ENCODE results near the gene KRT36. TPM values are rescaled to one million over a fixed set of nuclear protein-coding genes. Genes with fewer than 3 reads are reported as not detected.

The KRT36 gene
- polyA plus RNA-seq, 6 donors from 2014 or later: not detected

- Mint-ChIP-seq H3K4me1 (no peaks in the 10 kb centered on the region), H3K9me3 (peaks cover 0 to 28% (median 6%) of the 10 kb centered on the region in 7 donors), H3K27ac (no peak overlapping the region), H3K27me3 (peaks cover 21 to 52% (median 30%) of the 10 kb centered on the region in 3 donors), H3K4me3 (no peak overlapping the region), H3K36me3 (peaks cover 0 to 8% of the 10 kb centered on the region in 2 donors)
- DNase-seq: no peak
- no peak for ATAC-seq (ENCODE audit: low read depth in 2 of 2)
These were observed 22.1 kb downstream of the KRT36 start for GRCh38 chr17:41467561-41467960.

GRCh38 chr17:41466988-41467387 is 22.7 kb downstream of the KRT36 start, which contains the start of gene KRT32:
KRT32 (minus strand) TSS chr17:41467386; CDS start chr17:41467325, 61 bp downstream.
- no peak within 1 kb of the TSS for H3K27ac Mint-ChIP-seq
- no peak for ATAC-seq (ENCODE audit: low read depth in 2 of 2)

GRCh38 chr17:41464682-41465081 is 25.0 kb downstream of the KRT36 start:
- Mint-ChIP-seq H3K4me1 (no peaks in the 10 kb centered on the region), H3K27me3 (peaks cover 17 to 62% (median 55%) of the 10 kb centered on the region in 3 donors), H3K27ac (no peak overlapping the region), H3K9me3 (peaks cover 0 to 16% (median 5%) of the 10 kb centered on the region in 7 donors), H3K36me3 (peaks cover 0 to 8% of the 10 kb centered on the region in 2 donors), H3K4me3 (no peak overlapping the region)
- DNase-seq (no peak), ATAC-seq (ENCODE audit: low read depth in 2 of 2) (no peak)

More at GRCh38 chr17:41466988-41467387, 22.7 kb downstream of the KRT36 start, which contains the start of gene KRT32:
- Mint-ChIP-seq H3K9me3 (peaks cover 0 to 26% (median 6%) of the 10 kb centered on the region in 7 donors), H3K4me1 (no peaks in the 10 kb centered on the region), H3K4me3 (no peak within 1 kb of the TSS), H3K27me3 (peaks cover 21 to 53% (median 35%) of the 10 kb centered on the region in 3 donors), H3K36me3 (peaks cover 0 to 8% of the 10 kb centered on the region in 2 donors)
- DNase-seq: no peak

GRCh38 chr17:41464173-41464572 is 25.5 kb downstream of the KRT36 start:
- Mint-ChIP-seq H3K4me1 (no peaks in the 10 kb centered on the region), H3K27me3 (peaks cover 13 to 62% (median 58%) of the 10 kb centered on the region in 3 donors), H3K36me3 (peaks cover 0 to 8% of the 10 kb centered on the region in 2 donors), H3K4me3 (no peak overlapping the region), H3K27ac (no peak overlapping the region), H3K9me3 (peaks cover 0 to 16% (median 5%) of the 10 kb centered on the region in 7 donors)
- no peak for DNase-seq
- no peak for ATAC-seq (ENCODE audit: low read depth in 2 of 2)

GRCh38 chr17:41463746-41464145 is 26.0 kb downstream of the KRT36 start:
- DNase-seq (no peak), ATAC-seq (ENCODE audit: low read depth in 2 of 2) (no peak)
- Mint-ChIP-seq H3K27me3 (peaks cover 14 to 61% (median 58%) of the 10 kb centered on the region in 3 donors), H3K9me3 (peaks cover 0 to 13% (median 5%) of the 10 kb centered on the region in 7 donors), H3K4me3 (no peak overlapping the region), H3K4me1 (no peaks in the 10 kb centered on the region), H3K36me3 (peaks cover 0 to 8% of the 10 kb centered on the region in 2 donors), H3K27ac (no peak overlapping the region)

- no peak for DNase-seq
- Mint-ChIP-seq H3K27ac (no peak overlapping the region), H3K36me3 (peaks cover 0 to 2% of the 10 kb centered on the region in 2 donors), H3K27me3 (peaks cover 21 to 58% (median 50%) of the 10 kb centered on the region in 3 donors), H3K9me3 (peaks cover 0 to 3% (median 1%) of the 10 kb centered on the region in 7 donors), H3K4me3 (no peak overlapping the region), H3K4me1 (no peaks in the 10 kb centered on the region)
- ATAC-seq (ENCODE audit: low read depth in 2 of 2): no peak
These were observed 27.0 kb downstream of the KRT36 start for GRCh38 chr17:41462705-41463104.

GRCh38 chr17:41457676-41458075 is 32.0 kb downstream of the KRT36 start:
- no peak for DNase-seq
- Mint-ChIP-seq H3K4me3 (no peak overlapping the region), H3K36me3 (no peaks in the 10 kb centered on the region), H3K4me1 (no peaks in the 10 kb centered on the region), H3K27me3 (peaks cover 21 to 46% (median 28%) of the 10 kb centered on the region in 3 donors), H3K9me3 (no peaks in the 10 kb centered on the region), H3K27ac (no peak overlapping the region)
- ATAC-seq (ENCODE audit: low read depth in 2 of 2): no peak

- no peaks in the 10 kb centered on the region for H3K9me3 Mint-ChIP-seq
- H3K36me3 Mint-ChIP-seq: no peaks in the 10 kb centered on the region
- DNase-seq (no peak), ATAC-seq (ENCODE audit: low read depth in 2 of 2) (no peak)
- no peak overlapping the region for H3K27ac Mint-ChIP-seq
- H3K27me3 Mint-ChIP-seq: peaks cover 29 to 47% (median 31%) of the 10 kb centered on the region in 3 donors
- no peak overlapping the region for H3K4me3 Mint-ChIP-seq
- H3K4me1 Mint-ChIP-seq: no peaks in the 10 kb centered on the region
These were observed 33.5 kb downstream of the KRT36 start for GRCh38 chr17:41456204-41456603.

- ATAC-seq (ENCODE audit: low read depth in 2 of 2) (no peak), DNase-seq (no peak)
- Mint-ChIP-seq H3K9me3 (no peaks in the 10 kb centered on the region), H3K36me3 (no peaks in the 10 kb centered on the region), H3K27me3 (peaks cover 30 to 47% (median 33%) of the 10 kb centered on the region in 3 donors), H3K4me1 (no peaks in the 10 kb centered on the region), H3K4me3 (no peak overlapping the region), H3K27ac (no peak overlapping the region)
These were observed 34.5 kb downstream of the KRT36 start for GRCh38 chr17:41455236-41455635.

- ATAC-seq (ENCODE audit: low read depth in 2 of 2): no peak
- Mint-ChIP-seq H3K36me3 (no peaks in the 10 kb centered on the region), H3K27ac (no peak overlapping the region), H3K27me3 (peaks cover 34 to 58% (median 43%) of the 10 kb centered on the region in 3 donors), H3K4me1 (peaks cover 0 to 2% (median 0%) of the 10 kb centered on the region in 3 donors), H3K9me3 (no peaks in the 10 kb centered on the region), H3K4me3 (no peak overlapping the region)
- DNase-seq: no peak
These were observed 36.6 kb downstream of the KRT36 start for GRCh38 chr17:41453066-41453465.

- Mint-ChIP-seq H3K4me3 (no peak overlapping the region), H3K9me3 (no peaks in the 10 kb centered on the region), H3K27me3 (peaks cover 27 to 58% (median 43%) of the 10 kb centered on the region in 3 donors), H3K36me3 (no peaks in the 10 kb centered on the region), H3K4me1 (peaks cover 0 to 2% (median 0%) of the 10 kb centered on the region in 3 donors), H3K27ac (no peak overlapping the region)
- DNase-seq (no peak), ATAC-seq (ENCODE audit: low read depth in 2 of 2) (no peak)
These were observed 37.4 kb downstream of the KRT36 start for GRCh38 chr17:41452281-41452680.

GRCh38 chr17:41451154-41451728 is 38.5 kb downstream of the KRT36 start:
- no peak for DNase-seq
- ATAC-seq (ENCODE audit: low read depth in 2 of 2): no peak
- Mint-ChIP-seq H3K4me3 (no peak overlapping the region), H3K4me1 (peaks cover 0 to 2% (median 0%) of the 10 kb centered on the region in 3 donors), H3K9me3 (no peaks in the 10 kb centered on the region), H3K36me3 (no peaks in the 10 kb centered on the region), H3K27me3 (peaks cover 30 to 67% (median 50%) of the 10 kb centered on the region in 3 donors), H3K27ac (no peak overlapping the region)

- Mint-ChIP-seq H3K27me3 (peaks cover 30 to 80% (median 64%) of the 10 kb centered on the region in 3 donors), H3K9me3 (no peaks in the 10 kb centered on the region), H3K4me1 (peaks cover 0 to 2% (median 0%) of the 10 kb centered on the region in 3 donors), H3K4me3 (peak overlapping the region in 2 of 8 donors; percentile 12 to 55), H3K27ac (no peak overlapping the region), H3K36me3 (no peaks in the 10 kb centered on the region)
- ATAC-seq (ENCODE audit: low read depth in 2 of 2) (no peak), DNase-seq (no peak)
These were observed 40.7 kb downstream of the KRT36 start for GRCh38 chr17:41449008-41449407.

- Mint-ChIP-seq H3K36me3 (no peaks in the 10 kb centered on the region), H3K9me3 (no peaks in the 10 kb centered on the region), H3K27me3 (peaks cover 33 to 80% (median 63%) of the 10 kb centered on the region in 3 donors), H3K4me1 (peaks cover 0 to 2% (median 0%) of the 10 kb centered on the region in 3 donors), H3K4me3 (peak overlapping the region in 1 of 8 donors; percentile 55), H3K27ac (no peak overlapping the region)
- no peak for ATAC-seq (ENCODE audit: low read depth in 2 of 2)
- DNase-seq: no peak
These were observed 41.2 kb downstream of the KRT36 start for GRCh38 chr17:41448506-41448905.
